Measurements from ENCODE around the gene DIS3.
"Not testable (repeated sequence)": the region's sequence is repeated elsewhere in the genome, so short reads cannot be mapped to it uniquely, and the experiment has no call there.

Gene DIS3, protein sequence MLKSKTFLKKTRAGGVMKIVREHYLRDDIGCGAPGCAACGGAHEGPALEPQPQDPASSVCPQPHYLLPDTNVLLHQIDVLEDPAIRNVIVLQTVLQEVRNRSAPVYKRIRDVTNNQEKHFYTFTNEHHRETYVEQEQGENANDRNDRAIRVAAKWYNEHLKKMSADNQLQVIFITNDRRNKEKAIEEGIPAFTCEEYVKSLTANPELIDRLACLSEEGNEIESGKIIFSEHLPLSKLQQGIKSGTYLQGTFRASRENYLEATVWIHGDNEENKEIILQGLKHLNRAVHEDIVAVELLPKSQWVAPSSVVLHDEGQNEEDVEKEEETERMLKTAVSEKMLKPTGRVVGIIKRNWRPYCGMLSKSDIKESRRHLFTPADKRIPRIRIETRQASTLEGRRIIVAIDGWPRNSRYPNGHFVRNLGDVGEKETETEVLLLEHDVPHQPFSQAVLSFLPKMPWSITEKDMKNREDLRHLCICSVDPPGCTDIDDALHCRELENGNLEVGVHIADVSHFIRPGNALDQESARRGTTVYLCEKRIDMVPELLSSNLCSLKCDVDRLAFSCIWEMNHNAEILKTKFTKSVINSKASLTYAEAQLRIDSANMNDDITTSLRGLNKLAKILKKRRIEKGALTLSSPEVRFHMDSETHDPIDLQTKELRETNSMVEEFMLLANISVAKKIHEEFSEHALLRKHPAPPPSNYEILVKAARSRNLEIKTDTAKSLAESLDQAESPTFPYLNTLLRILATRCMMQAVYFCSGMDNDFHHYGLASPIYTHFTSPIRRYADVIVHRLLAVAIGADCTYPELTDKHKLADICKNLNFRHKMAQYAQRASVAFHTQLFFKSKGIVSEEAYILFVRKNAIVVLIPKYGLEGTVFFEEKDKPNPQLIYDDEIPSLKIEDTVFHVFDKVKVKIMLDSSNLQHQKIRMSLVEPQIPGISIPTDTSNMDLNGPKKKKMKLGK

GRCh38 chr13:72781451-72782439, at the start of gene DIS3, which contains the start of gene PIBF1:
DIS3 (minus strand) TSS chr13:72781900; CDS start chr13:72781832, 68 bp downstream.
PIBF1 (plus strand) TSS chr13:72782133; CDS start chr13:72783470, 1,337 bp downstream.
- DNase-seq (ENCODE audit: low read depth): peak; percentile 99

GRCh38 chr13:72823724-72824123, 42.0 kb upstream of the DIS3 start:
- no peak for DNase-seq (ENCODE audit: low read depth)

GRCh38 chr13:72823081-72823480, 41.4 kb upstream of the DIS3 start:
- no peak for DNase-seq (ENCODE audit: low read depth)

DNA sequence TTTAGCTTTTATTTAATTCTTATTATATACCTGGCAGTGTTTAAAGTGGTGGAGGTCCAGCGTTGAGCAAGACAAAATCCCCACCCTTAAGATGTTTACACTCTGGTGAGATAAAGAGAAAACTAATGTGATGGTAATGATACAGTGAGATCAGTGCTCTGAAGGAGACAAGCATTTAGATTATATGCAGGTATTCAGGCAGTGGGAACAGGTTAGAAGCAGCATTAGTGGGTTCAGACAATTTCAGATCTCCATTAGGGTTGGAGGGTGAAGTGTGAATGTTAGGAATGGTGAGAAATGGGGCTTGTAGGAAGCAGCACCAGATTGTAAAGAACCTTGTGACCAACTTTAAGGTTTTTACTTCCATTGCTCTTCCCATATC, 39.2 kb upstream of the DIS3 start:
- no peak for DNase-seq (ENCODE audit: low read depth)

- no peak for DNase-seq (ENCODE audit: low read depth)
Measured at GRCh38 chr13:72820156-72820897, 38.6 kb upstream of the DIS3 start.

DNA sequence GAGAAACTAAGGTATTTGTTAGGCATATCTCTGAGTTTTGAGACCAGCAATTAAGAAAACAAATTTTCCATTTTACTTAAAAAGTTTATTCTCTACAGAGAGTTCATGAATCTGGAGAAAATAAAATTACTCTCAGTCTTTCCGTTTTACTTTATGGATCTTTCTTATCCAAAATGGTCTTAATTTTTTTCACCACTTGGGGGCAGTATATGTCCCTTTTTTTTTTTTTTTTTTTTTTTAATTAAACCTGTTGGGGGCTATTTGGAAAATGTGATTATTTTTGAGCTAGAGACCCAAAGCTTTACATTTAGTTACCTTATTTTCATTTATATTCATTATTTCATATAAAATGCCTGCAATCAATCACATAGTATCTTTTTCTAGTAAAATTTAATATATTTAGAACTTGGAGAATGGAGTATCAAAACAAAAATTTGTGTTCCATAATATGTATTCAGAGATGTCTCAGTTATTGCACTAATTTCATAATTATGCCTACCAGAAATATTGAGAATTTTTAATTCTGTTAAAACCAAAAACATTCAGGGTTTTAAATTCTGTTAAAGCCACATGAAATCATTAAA, 27.3 kb upstream of the DIS3 start:
- no peak for DNase-seq (ENCODE audit: low read depth)

DNA sequence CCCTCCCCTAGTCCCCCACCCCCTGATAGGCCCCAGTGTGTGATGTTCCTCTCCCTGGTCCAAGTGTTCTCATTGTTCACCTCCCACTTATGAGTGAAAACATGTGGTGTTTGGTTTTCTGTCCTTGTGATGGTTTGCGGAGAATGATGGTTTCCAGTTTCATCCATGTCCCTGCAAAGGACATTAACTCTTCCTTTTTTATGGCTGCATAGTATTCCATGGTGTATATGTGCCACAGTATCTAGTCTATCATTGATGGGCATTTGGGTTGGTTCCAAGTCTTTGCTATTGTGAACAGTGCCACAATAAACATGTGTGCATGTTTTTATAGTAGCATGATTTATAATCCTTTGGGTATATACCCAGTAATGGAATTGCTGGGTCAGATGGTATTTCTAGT, 24.8 kb upstream of the DIS3 start:
- DNase-seq (ENCODE audit: low read depth): not testable (repeated sequence)

DNA sequence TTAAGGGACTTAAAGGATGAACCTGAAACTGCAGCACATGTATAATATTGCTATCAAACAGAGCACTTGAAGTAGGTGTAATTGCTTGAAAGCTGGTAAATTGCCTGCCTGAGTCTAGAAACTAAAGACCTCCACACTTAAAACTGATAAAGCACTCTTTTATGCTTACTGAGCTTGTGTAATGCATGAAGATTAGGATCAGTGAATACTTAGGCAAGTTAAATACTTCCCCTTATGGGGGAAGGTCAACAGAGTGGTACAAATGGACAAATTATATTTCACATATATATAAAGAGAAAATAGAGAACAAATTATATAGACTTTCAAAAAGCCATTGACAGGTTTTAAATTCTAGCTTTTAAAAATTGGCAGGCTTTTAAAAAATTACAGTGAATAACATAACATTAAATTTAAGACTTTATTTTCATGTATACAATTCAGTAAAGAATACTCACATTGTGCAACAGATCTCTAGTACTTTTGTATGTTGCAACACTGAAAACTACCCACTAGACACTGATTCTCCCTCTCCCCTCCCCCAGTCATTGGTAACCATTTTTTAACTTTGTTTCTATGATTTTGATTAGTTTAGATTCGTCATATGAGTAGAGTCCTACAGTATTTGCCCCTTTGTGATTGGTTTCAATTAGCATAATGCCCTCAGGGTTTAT, 24.1 kb upstream of the DIS3 start:
- DNase-seq (ENCODE audit: low read depth): no peak

- DNase-seq (ENCODE audit: low read depth): no peak
Measured at GRCh38 chr13:72804301-72804700, 22.6 kb upstream of the DIS3 start.

GRCh38 chr13:72798817-72799216, 17.1 kb upstream of the DIS3 start:
- DNase-seq (ENCODE audit: low read depth): no peak

DNA sequence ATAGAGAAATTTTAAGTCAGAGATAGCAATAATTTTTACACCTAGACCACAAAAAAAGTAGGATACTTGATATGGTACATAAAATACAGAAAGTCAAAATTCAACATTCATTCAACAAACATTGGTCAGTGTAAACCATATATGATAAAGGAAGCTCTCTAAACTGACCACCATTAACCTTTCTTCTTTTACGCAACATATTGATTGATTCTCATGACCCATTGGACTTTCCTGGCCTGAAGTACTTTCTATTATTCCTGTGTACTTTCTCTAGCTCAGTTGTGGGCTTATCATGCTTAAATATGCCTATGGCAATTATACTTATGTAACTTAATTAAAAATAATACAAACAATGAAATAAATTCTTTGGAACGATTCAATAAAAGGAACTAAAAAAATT, 10.9 kb upstream of the DIS3 start:
- no peak for DNase-seq (ENCODE audit: low read depth)

- DNase-seq (ENCODE audit: low read depth): no peak
Measured at GRCh38 chr13:72788831-72789230, 7.1 kb upstream of the DIS3 start.

DNA sequence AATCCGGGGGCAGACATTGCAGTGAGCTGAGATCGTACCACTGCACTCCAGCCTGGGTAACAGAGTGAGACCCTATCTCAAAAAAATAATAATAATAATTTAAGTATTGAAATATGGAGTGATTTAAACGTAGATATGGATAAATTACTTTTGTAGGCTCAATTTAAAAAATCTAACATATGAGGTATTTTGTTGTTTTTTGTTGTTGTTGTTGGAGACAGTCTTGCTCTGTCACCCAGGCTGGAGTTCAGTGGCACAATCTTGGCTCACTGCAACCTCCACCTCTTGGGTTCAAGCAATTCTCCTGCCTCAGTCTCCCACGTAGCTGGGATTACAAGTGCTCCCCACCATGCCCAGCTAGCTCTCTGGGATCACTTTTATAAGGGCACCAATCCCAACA, 3.0 kb upstream of the DIS3 start:
- DNase-seq (ENCODE audit: low read depth): not testable (repeated sequence)

DNA sequence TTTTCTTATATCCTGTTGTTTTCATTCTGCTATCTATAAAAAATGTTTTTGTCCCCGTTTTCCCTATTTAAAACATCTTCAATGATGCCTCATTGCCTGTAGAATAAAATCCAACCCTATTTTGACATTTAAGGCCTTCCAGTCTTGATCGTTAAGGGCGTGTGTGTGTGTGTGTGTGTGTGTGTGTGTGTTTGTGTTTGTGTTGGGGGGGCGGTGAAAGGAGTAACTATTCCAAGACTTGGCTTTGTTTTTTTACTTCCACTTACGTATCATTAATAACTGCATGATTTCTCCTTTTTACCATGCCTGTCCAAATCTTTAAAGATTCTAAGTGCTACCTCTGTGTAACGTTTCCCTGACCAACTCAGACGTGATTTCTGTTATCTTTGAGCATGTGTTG, 1.0 kb upstream of the DIS3 start:
- DNase-seq (ENCODE audit: low read depth): peak; percentile 21

GRCh38 chr13:72774019-72774418, 7.7 kb downstream of the DIS3 start:
- no peak for DNase-seq (ENCODE audit: low read depth)

DNA sequence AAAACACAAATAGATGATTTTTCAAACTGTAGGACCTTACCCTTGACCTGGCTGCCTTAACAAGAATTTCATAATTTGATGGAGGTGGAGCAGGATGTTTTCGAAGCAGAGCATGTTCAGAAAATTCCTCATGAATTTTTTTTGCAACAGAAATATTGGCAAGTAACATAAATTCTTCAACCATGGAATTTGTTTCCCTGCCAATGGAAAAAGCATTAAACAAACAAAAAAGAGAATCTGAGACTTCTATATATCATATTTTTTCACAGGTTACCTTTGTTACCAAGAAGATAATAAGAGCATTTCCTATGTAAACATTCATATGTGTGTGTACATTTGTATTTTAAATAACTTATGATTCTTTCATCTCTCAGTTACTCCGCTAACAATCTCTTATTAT, 18.3 kb downstream of the DIS3 start:
- no peak for DNase-seq (ENCODE audit: low read depth)

DNA sequence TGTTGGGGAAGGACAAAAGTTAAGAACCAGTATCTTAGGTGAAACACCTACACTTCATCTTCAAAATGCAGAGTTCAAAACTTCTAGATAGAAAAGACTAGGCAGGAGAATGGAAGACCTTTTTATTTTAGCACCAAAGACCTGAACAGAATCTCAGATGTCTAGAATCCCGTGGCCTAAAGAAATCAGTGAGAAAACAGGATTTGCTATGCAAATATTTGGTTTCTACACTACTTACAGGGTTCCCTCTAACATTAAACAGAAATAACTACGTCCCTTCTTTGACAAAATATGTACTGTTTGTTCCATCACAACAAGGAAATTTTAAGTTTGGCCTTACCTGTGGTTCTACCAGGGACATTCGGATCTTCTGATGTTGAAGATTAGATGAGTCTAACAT, 21.5 kb downstream of the DIS3 start:
- DNase-seq (ENCODE audit: low read depth): no peak

GRCh38 chr13:72757792-72758535, 23.7 kb downstream of the DIS3 start:
- no peak for DNase-seq (ENCODE audit: low read depth)

- DNase-seq (ENCODE audit: low read depth): no peak
Measured at GRCh38 chr13:72754111-72754510, 27.6 kb downstream of the DIS3 start.

Measured in CMK (cell line).